B cell (primary cell): ENCODE data around the gene LRRC37A. TPM values are rescaled to one million over a fixed set of nuclear protein-coding genes. Genes with fewer than 3 reads are reported as not detected.
A peak's percentile ranks its signal among the peaks of the same experiment; 100 is the strongest.
"Not testable (repeated sequence)": the region's sequence is repeated elsewhere in the genome, so short reads cannot be mapped to it uniquely, and the experiment has no call there.

ENCODE experiments used
- ATAC-seq: fragments of 200-7000 bp; cut with Tn5 transposase; one replicate; pipeline ENCODE4 v1.10.0; 2021; ENCODE audit warnings: low read depth, mild to moderate bottlenecking, moderate number of reproducible peaks, moderate library complexity
- CTCF ChIA-PET: fragments of 350-600 bp; sonication (Branson Sonifier 250); formaldehyde crosslinking; loops from one replicate; lab custom pipeline; 2021; ENCODE audit warnings: antibody characterized with exemption, inconsistent platforms; lab: Charles Lee
- POLR2A ChIA-PET: fragments of 350-600 bp; sonication (Branson Sonifier 250); formaldehyde crosslinking; loops from one replicate; lab custom pipeline; 2021; ENCODE audit warnings: antibody characterized with exemption; lab: Charles Lee
- DNase-seq: peaks from one replicate; pipeline ENCODE4 v3.0.0; 2013
- H2AFZ ChIP-seq: 2 replicates; pipeline ENCODE4 v1.6.1; 2012; ENCODE audit warnings: mild to moderate bottlenecking, low read depth, low read length; ENCODE audit not compliant: insufficient read depth, poor library complexity, severe bottlenecking
- H3K27ac ChIP-seq, 2 donors: 1 replicate in 1 of 2; 2 replicates in 1 of 2; pipeline ENCODE4 v1.5.1; 2012 to 2013; ENCODE audit warnings: low read length in 2 of 2, mild to moderate bottlenecking in 2 of 2, moderate library complexity in 1 of 2
- H3K27me3 ChIP-seq, 4 experiments: fragments of 200-600 bp in 1 of 4; sonication (generic) in 1 of 4; replicated peaks in 1 of 4; 1 replicate in 2 of 4; 2 replicates in 2 of 4; pipeline versions ENCODE4 v1.6.1 to v1.7.0; 2013 to 2016; ENCODE audit warnings: low read length in 3 of 4, mild to moderate bottlenecking in 2 of 4, mixed read lengths in 1 of 4, moderate library complexity in 1 of 4; ENCODE audit not compliant: insufficient read depth in 4 of 4, control insufficient read depth in 3 of 4; ENCODE audit errors: control extremely low read depth in 1 of 4
- H3K36me3 ChIP-seq, 2 experiments: replicated peaks in 1 of 2; 1 replicate in 1 of 2; 2 replicates in 1 of 2; pipeline versions ENCODE4 v1.6.1 to v1.7.1; 2013; ENCODE audit warnings: low read length in 1 of 2; ENCODE audit not compliant: insufficient read depth in 2 of 2, control insufficient read depth in 1 of 2; ENCODE audit errors: control extremely low read depth in 1 of 2, extremely low read depth in 1 of 2
- H3K4me1 ChIP-seq, 2 donors: fragments of 200-600 bp in 1 of 2; sonication (generic) in 1 of 2; 1 replicate in 1 of 2; 2 replicates in 1 of 2; pipeline versions ENCODE4 v1.5.1 to v1.6.1; 2013 to 2017; ENCODE audit warnings: low read length in 2 of 2; ENCODE audit not compliant: control insufficient read depth in 2 of 2, insufficient read depth in 2 of 2
- H3K4me2 ChIP-seq: replicated peaks from 2 replicates; pipeline ENCODE3; 2012; ENCODE audit warnings: mild to moderate bottlenecking, low read depth, low read length; ENCODE audit not compliant: poor library complexity, severe bottlenecking
- H3K4me3 ChIP-seq, 5 experiments: fragments of 200-600 bp in 1 of 5; sonication (generic) in 1 of 5; 1 replicate in 3 of 5; 2 replicates in 2 of 5; pipeline versions ENCODE4 v1.5.1 to v1.7.0; 2011 to 2016; ENCODE audit warnings: low read length in 4 of 5, mild to moderate bottlenecking in 4 of 5, low read depth in 2 of 5, control low read depth in 1 of 5, moderate library complexity in 1 of 5; ENCODE audit not compliant: insufficient read depth in 1 of 5; ENCODE audit errors: control extremely low read depth in 1 of 5, extremely low read depth in 1 of 5
- H3K79me2 ChIP-seq: fragments of 200-600 bp; sonication (generic); one replicate; pipeline ENCODE4 v1.6.0; 2016; ENCODE audit warnings: low read length; ENCODE audit not compliant: control insufficient read depth, insufficient read depth
- H3K9ac ChIP-seq: fragments of 200-600 bp; sonication (generic); 2 replicates; pipeline ENCODE4 v1.6.1; 2017; ENCODE audit warnings: mild to moderate bottlenecking, low read length, moderate library complexity
- H3K9me3 ChIP-seq, 3 donors: one replicate each; pipeline versions ENCODE4 v1.6.1 to v1.7.1; 2013; ENCODE audit warnings: low read length in 2 of 3; ENCODE audit not compliant: control insufficient read depth in 2 of 3, insufficient read depth in 1 of 3; ENCODE audit errors: control extremely low read depth in 1 of 3
- H4K20me1 ChIP-seq: 2 replicates; pipeline ENCODE4 v1.6.0; 2012; ENCODE audit warnings: mild to moderate bottlenecking, low read length; ENCODE audit not compliant: insufficient read depth, control insufficient read depth, poor library complexity, severe bottlenecking
- H3K27ac Mint-ChIP-seq: one replicate; pipeline ENCODE4 v1.8.0; 2021; ENCODE audit warnings: mixed read lengths
- H3K27me3 Mint-ChIP-seq: one replicate; pipeline ENCODE4 v1.8.0; 2021; ENCODE audit warnings: mixed read lengths
- H3K4me1 Mint-ChIP-seq: one replicate; pipeline ENCODE4 v1.8.0; 2021; ENCODE audit warnings: mixed read lengths
- H3K4me3 Mint-ChIP-seq: one replicate; pipeline ENCODE4 v1.8.0; 2021; ENCODE audit warnings: mixed read lengths
- H3K9me3 Mint-ChIP-seq: one replicate; pipeline ENCODE4 v1.8.0; 2022; ENCODE audit warnings: mixed read lengths; ENCODE audit not compliant: insufficient read depth
- CTCF ChIP-seq: fragments of 200-600 bp; IDR thresholded peaks from one replicate; pipeline ENCODE4 v1.8.0; 2022; ENCODE audit warnings: antibody characterized with exemption, mild to moderate bottlenecking
- WGBS: methylation state at CpG from one replicate; pipeline ENCODE4 v1.1.5; 2013; ENCODE audit warnings: missing lambda C conversion rate; ENCODE audit not compliant: insufficient coverage; 5-methylcytosine and 5-hydroxymethylcytosine counted together
- intact Hi-C: fragments of 100-400 bp; cut with micrococcal nuclease; formaldehyde crosslinking; loops from one replicate; pipeline ENCODE4 v1.10.0; 2022
- polyA plus RNA-seq: library from polyadenylated mRNA; depleted of rRNA; stranded (reverse); fragments of >200 nt; gene quantifications from 2 replicates; pipeline ENCODE4 v1.2.3, GENCODE V29; 2012
- total RNA-seq, 2 donors: library from RNA; stranded (reverse); fragments of 120-200 nt in 1 of 2; gene quantifications; 1 replicate in 1 of 2; 2 replicates in 1 of 2; pipeline versions ENCODE4 v1.2.3 to v1.2.4, GENCODE V29; 2013 to 2022

Gene LRRC37A
- total and polyA plus RNA-seq, 2 donors (not counting 1 experiment from before 2014, with no cell fraction given) = 2.7 to 22.1 TPM

- H3K4me2 ChIP-seq, H3K27me3 ChIP-seq, H4K20me1 ChIP-seq, H3K4me3 ChIP-seq, H3K4me3 Mint-ChIP-seq, H3K4me1 Mint-ChIP-seq, H3K9me3 Mint-ChIP-seq, POLR2A ChIA-PET, H2AFZ ChIP-seq, H3K27ac Mint-ChIP-seq, intact Hi-C loops, H3K9me3 ChIP-seq, H3K9ac ChIP-seq, H3K27me3 Mint-ChIP-seq, H3K4me1 ChIP-seq, H3K36me3 ChIP-seq, H3K27ac ChIP-seq, H3K79me2 ChIP-seq, CTCF ChIA-PET: not testable (repeated sequence)
- DNase-seq (peak; percentile 72), ATAC-seq (peak; percentile 99)
- WGBS = no CpG with 5 or more reads among the region's 8 CpGs
- TF ChIP-seq CTCF = peak; percentile 75
Observed at GRCh38 chr17:46253722-46254121, 41.2 kb upstream of the LRRC37A start.

- H3K36me3 ChIP-seq, DNase-seq, H3K9ac ChIP-seq, POLR2A ChIA-PET, H4K20me1 ChIP-seq, CTCF ChIA-PET, H3K4me3 Mint-ChIP-seq, H3K27ac Mint-ChIP-seq, H3K79me2 ChIP-seq, H3K9me3 Mint-ChIP-seq, H3K4me2 ChIP-seq, intact Hi-C loops, ATAC-seq, H3K4me1 ChIP-seq, H3K4me1 Mint-ChIP-seq, H3K27ac ChIP-seq, H2AFZ ChIP-seq, H3K4me3 ChIP-seq, H3K27me3 ChIP-seq, H3K9me3 ChIP-seq, H3K27me3 Mint-ChIP-seq: not testable (repeated sequence)
- no CpG with 5 or more reads among the region's 6 CpGs for WGBS
Observed at GRCh38 chr17:46254215-46254614, 40.7 kb upstream of the LRRC37A start.

GRCh38 chr17:46256369-46256768 lies 38.6 kb upstream of the LRRC37A start:
- H2AFZ ChIP-seq, H3K4me3 Mint-ChIP-seq, H3K9ac ChIP-seq, intact Hi-C loops, H3K4me3 ChIP-seq, H3K27ac ChIP-seq, DNase-seq, H3K27me3 Mint-ChIP-seq, H3K9me3 Mint-ChIP-seq, H3K4me1 Mint-ChIP-seq, H3K36me3 ChIP-seq, H3K4me1 ChIP-seq, H3K27me3 ChIP-seq, H4K20me1 ChIP-seq, H3K27ac Mint-ChIP-seq, H3K79me2 ChIP-seq, H3K9me3 ChIP-seq, ATAC-seq, H3K4me2 ChIP-seq: not testable (repeated sequence)
- WGBS = no CpG with 5 or more reads among the region's 1 CpG
- CTCF ChIA-PET = interaction anchor here (0.7 to 0.8 kb wide), 2 partner anchors 15 to 666 kb away, joined by 3 to 4 read pairs; no protein-coding TSS in a partner anchor
- POLR2A ChIA-PET = interaction anchor here (0.6 kb wide), 1 partner anchor 666 kb away, joined by 3 read pairs; no protein-coding TSS in a partner anchor
